ENCODE measurements around the gene MYRIP.
A peak's percentile ranks its signal among the peaks of the same experiment; 100 is the strongest.

The MYRIP gene

GRCh38 chr3:40186508-40186907 is 377.1 kb downstream of the MYRIP start:
- no peak for DNase-seq (ENCODE audit: low read depth, low spot score)

- no peak for DNase-seq (ENCODE audit: low read depth, low spot score)
Measured at GRCh38 chr3:40187945-40188344, 378.5 kb downstream of the MYRIP start.

GRCh38 chr3:40189118-40189517 is 379.7 kb downstream of the MYRIP start:
- DNase-seq (ENCODE audit: low read depth, low spot score) = no peak

GRCh38 chr3:40190056-40190455 is 380.6 kb downstream of the MYRIP start:
- no peak for DNase-seq (ENCODE audit: low read depth, low spot score)

GRCh38 chr3:40191251-40191650 is 381.8 kb downstream of the MYRIP start:
- DNase-seq (ENCODE audit: low read depth, low spot score) = no peak

- peak; percentile 29 for DNase-seq (ENCODE audit: low read depth, low spot score)
Measured at GRCh38 chr3:40191850-40192448, 382.5 kb downstream of the MYRIP start.

- no peak for DNase-seq (ENCODE audit: low read depth, low spot score)
Measured at GRCh38 chr3:40192628-40193027, 383.2 kb downstream of the MYRIP start.

- DNase-seq (ENCODE audit: low read depth, low spot score) = no peak
Measured at GRCh38 chr3:40196966-40197365, 387.6 kb downstream of the MYRIP start.

GRCh38 chr3:40200692-40201316 is 391.4 kb downstream of the MYRIP start:
- no peak for DNase-seq (ENCODE audit: low read depth, low spot score)

- DNase-seq (ENCODE audit: low read depth, low spot score) = no peak
Measured at GRCh38 chr3:40201770-40202169, 392.4 kb downstream of the MYRIP start.

GRCh38 chr3:40206522-40206921 is 397.1 kb downstream of the MYRIP start:
- no peak for DNase-seq (ENCODE audit: low read depth, low spot score)

GRCh38 chr3:40207796-40208195 is 398.4 kb downstream of the MYRIP start:
- no peak for DNase-seq (ENCODE audit: low read depth, low spot score)

GRCh38 chr3:40208251-40208650 is 398.8 kb downstream of the MYRIP start:
- no peak for DNase-seq (ENCODE audit: low read depth, low spot score)

GRCh38 chr3:40211579-40211978 is 402.2 kb downstream of the MYRIP start:
- no peak for DNase-seq (ENCODE audit: low read depth, low spot score)

- no peak for DNase-seq (ENCODE audit: low read depth, low spot score)
Measured at GRCh38 chr3:40213556-40213955, 404.1 kb downstream of the MYRIP start.

- DNase-seq (ENCODE audit: low read depth, low spot score) = no peak
Measured at GRCh38 chr3:40215015-40215414, 405.6 kb downstream of the MYRIP start.

- no peak for DNase-seq (ENCODE audit: low read depth, low spot score)
Measured at GRCh38 chr3:40216471-40216870, 407.1 kb downstream of the MYRIP start.

GRCh38 chr3:40223856-40224255 is 414.4 kb downstream of the MYRIP start:
- DNase-seq (ENCODE audit: low read depth, low spot score) = no peak

- DNase-seq (ENCODE audit: low read depth, low spot score) = no peak
Measured at GRCh38 chr3:40224796-40225515, 415.5 kb downstream of the MYRIP start.

GRCh38 chr3:40226636-40227035 is 417.2 kb downstream of the MYRIP start:
- DNase-seq (ENCODE audit: low read depth, low spot score) = no peak

- no peak for DNase-seq (ENCODE audit: low read depth, low spot score)
Measured at GRCh38 chr3:40228792-40229350, 419.5 kb downstream of the MYRIP start.

GRCh38 chr3:40229386-40229785 is 420.0 kb downstream of the MYRIP start:
- no peak for DNase-seq (ENCODE audit: low read depth, low spot score)

GRCh38 chr3:40229963-40230362 is 420.6 kb downstream of the MYRIP start:
- DNase-seq (ENCODE audit: low read depth, low spot score) = no peak
